Endothelial cell of umbilical vein (primary cell): ENCODE results near the gene MRAS.

Source experiments
- CTCF ChIP-seq, 2 donors: IDR thresholded peaks; 1 replicate in 1 of 2; 2 replicates in 1 of 2; pipeline ENCODE4 v1.5.1; 2011; ENCODE audit warnings: low read length in 2 of 2, mild to moderate bottlenecking in 2 of 2, moderate library complexity in 2 of 2, control low read depth in 1 of 2, inconsistent platforms in 1 of 2, low read depth in 1 of 2; ENCODE audit not compliant: insufficient read depth in 1 of 2; ENCODE audit errors: extremely low read depth in 1 of 2
- EZH2 ChIP-seq: IDR thresholded peaks from 2 replicates; pipeline ENCODE4 v1.6.1; 2012; ENCODE audit warnings: borderline replicate concordance, low read depth, mild to moderate bottlenecking, moderate library complexity, low read length, inconsistent platforms; ENCODE audit not compliant: severe bottlenecking
- GATA2 ChIP-seq: IDR thresholded peaks from 2 replicates; pipeline ENCODE4 v1.7.0; 2011; ENCODE audit warnings: low read depth, mild to moderate bottlenecking, moderate library complexity, mixed read lengths, low read length; ENCODE audit not compliant: insufficient read length, insufficient read depth
- POLR2AphosphoS5 ChIP-seq: IDR thresholded peaks from 2 replicates; pipeline ENCODE4 v1.6.1; 2012; ENCODE audit warnings: low read depth, mild to moderate bottlenecking, control low read depth, low read length, moderate library complexity; ENCODE audit not compliant: insufficient read depth

- TF ChIP-seq GATA2 (no peak), EZH2 (no peak), CTCF (IDR thresholded peaks at IDR 0.05; ENCODE audit: extremely low read depth in 1 of 2, insufficient read depth in 1 of 2, low read depth in 1 of 2, low read length in 2 of 2) (no peak), POLR2AphosphoS5 (no peak)
Measured at GRCh38 chr3:138404121-138404520, 55.7 kb downstream of the MRAS start.
